ENCODE measurements around the gene HSPA8. TPM values are rescaled to one million over a fixed set of nuclear protein-coding genes. Genes with fewer than 3 reads are reported as not detected.

The HSPA8 gene
- total RNA-seq, 2 donors from 2014 or later, result 2,059 to 2,469 TPM

- no peak for DNase-seq (ENCODE audit: low spot score in 2 of 2)
These were observed 28.0 kb downstream of the HSPA8 start for GRCh38 chr11:123033895-123034294.

GRCh38 chr11:123030517-123030916, 31.4 kb downstream of the HSPA8 start:
- ATAC-seq (no peak), DNase-seq (ENCODE audit: low spot score in 2 of 2) (no peak)
- Mint-ChIP-seq H3K9me3 (no peaks in the 10 kb centered on the region), H3K36me3 (no peaks in the 10 kb centered on the region), H3K27ac (no peak overlapping the region)

More at GRCh38 chr11:123033895-123034294, 28.0 kb downstream of the HSPA8 start:
- ATAC-seq, result no peak
- Mint-ChIP-seq H3K27ac (no peak overlapping the region), H3K9me3 (no peaks in the 10 kb centered on the region), H3K36me3 (no peaks in the 10 kb centered on the region)

- peak in 1 of 2 donors; percentile 11 for DNase-seq (ENCODE audit: low spot score in 2 of 2)
- H3K27ac Mint-ChIP-seq, result no peak overlapping the region
- peak; percentile 48 to 72 for ATAC-seq
- H3K36me3 Mint-ChIP-seq, result no peaks in the 10 kb centered on the region
- no peaks in the 10 kb centered on the region for H3K9me3 Mint-ChIP-seq
These were observed 41.0 kb downstream of the HSPA8 start for GRCh38 chr11:123020968-123021367.

GRCh38 chr11:123018702-123019101, 43.2 kb downstream of the HSPA8 start:
- no peak for DNase-seq (ENCODE audit: low spot score in 2 of 2)
- no peak overlapping the region for H3K27ac Mint-ChIP-seq
- no peak for ATAC-seq
- H3K9me3 Mint-ChIP-seq, result no peaks in the 10 kb centered on the region
- no peaks in the 10 kb centered on the region for H3K36me3 Mint-ChIP-seq

GRCh38 chr11:123011510-123011909, 50.4 kb downstream of the HSPA8 start:
- no peaks in the 10 kb centered on the region for H3K9me3 Mint-ChIP-seq
- DNase-seq (ENCODE audit: low spot score in 2 of 2), result no peak
- H3K27ac Mint-ChIP-seq, result no peak overlapping the region
- no peaks in the 10 kb centered on the region for H3K36me3 Mint-ChIP-seq
- no peak for ATAC-seq

Other genes starting within 250 kb of the HSPA8 start
- under 1 TPM; 0.43 to 0.56 TPM for gene CRTAM, start 223.6 kb downstream of the HSPA8 start, total RNA-seq
- 1 to 10 TPM; 1.5 to 2.2 TPM for gene JHY, start 179.4 kb downstream of the HSPA8 start, total RNA-seq
- not detected for gene BSX, start 80.3 kb downstream of the HSPA8 start, total RNA-seq
- gene CLMP, start 133.1 kb upstream of the HSPA8 start, total RNA-seq, result under 1 TPM; 0.41 to 0.54 TPM